NB4 (cell line): Measurements from ENCODE around the gene IL1R2.
A peak's percentile ranks its signal among the peaks of the same experiment; 100 is the strongest.

Source experiments
- DNase-seq: peaks from one replicate; pipeline ENCODE4 v3.0.0; 2010; ENCODE audit warnings: low read depth
- H3K4me3 ChIP-seq: one replicate; pipeline ENCODE4 v1.5.1; 2011; ENCODE audit warnings: mild to moderate bottlenecking, low read depth, low read length, moderate library complexity
- CTCF ChIP-seq: IDR thresholded peaks from one replicate; pipeline ENCODE4 v1.5.1; 2012; ENCODE audit warnings: low read depth, low read length
- MYC ChIP-seq: IDR thresholded peaks from 2 replicates; pipeline ENCODE4 v1.6.1; 2011; ENCODE audit warnings: low read depth, low read length
- POLR2A ChIP-seq: IDR thresholded peaks from 2 replicates; pipeline ENCODE4 v1.6.1; 2011; ENCODE audit warnings: mild to moderate bottlenecking; ENCODE audit not compliant: insufficient read length; ENCODE audit errors: extremely low read depth
- TF ChIP-seq, protein P1 (sequence below): IDR thresholded peaks from 2 replicates; pipeline ENCODE4 v1.6.1; 2011; ENCODE audit warnings: low read depth, low read length

Gene IL1R2

GRCh38 chr2:102058293-102058833 lies 66.6 kb downstream of the IL1R2 start:
- H3K4me3 ChIP-seq: no peak overlapping the region
- TF ChIP-seq MYC (no peak), POLR2A (no peak), CTCF (no peak)
- TF ChIP-seq, protein P1, sequence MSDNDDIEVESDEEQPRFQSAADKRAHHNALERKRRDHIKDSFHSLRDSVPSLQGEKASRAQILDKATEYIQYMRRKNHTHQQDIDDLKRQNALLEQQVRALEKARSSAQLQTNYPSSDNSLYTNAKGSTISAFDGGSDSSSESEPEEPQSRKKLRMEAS: no peak
- DNase-seq: no peak

- H3K4me3 ChIP-seq: no peak overlapping the region
- TF ChIP-seq CTCF (no peak), MYC (no peak), POLR2A (no peak)
- TF ChIP-seq, protein P1: no peak
- DNase-seq: no peak
Observed at GRCh38 chr2:102059151-102059550, 67.4 kb downstream of the IL1R2 start.

GRCh38 chr2:102060047-102060446 lies 68.3 kb downstream of the IL1R2 start:
- no peak overlapping the region for H3K4me3 ChIP-seq
- no peak for DNase-seq
- TF ChIP-seq, protein P1: no peak
- TF ChIP-seq CTCF (no peak), POLR2A (no peak)

DNA sequence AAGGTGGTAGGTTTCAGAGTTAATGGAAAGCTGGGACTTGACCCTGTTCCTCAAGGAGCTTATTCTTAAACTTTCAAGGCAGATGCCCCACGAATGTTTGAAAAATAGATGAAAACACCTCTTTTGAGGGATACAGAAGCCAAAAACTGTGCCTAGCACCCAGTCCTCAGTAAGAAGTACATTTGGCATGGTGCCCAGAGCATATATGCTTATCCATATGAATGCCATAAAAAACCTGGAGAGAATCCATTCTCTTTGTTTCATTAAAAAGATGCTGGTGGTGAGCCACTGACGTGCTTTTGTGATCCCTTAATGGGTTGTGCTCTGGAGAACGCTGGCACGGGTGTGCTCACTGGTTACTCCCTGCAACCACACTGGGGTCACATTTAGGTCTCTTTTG lies 69.0 kb downstream of the IL1R2 start:
- TF ChIP-seq, protein P1: no peak
- TF ChIP-seq POLR2A (no peak), CTCF (no peak), MYC (no peak)

GRCh38 chr2:102061286-102061699 lies 69.5 kb downstream of the IL1R2 start:
- H3K4me3 ChIP-seq: no peak overlapping the region
- DNase-seq: no peak
- TF ChIP-seq MYC: no peak
- no peak for TF ChIP-seq CTCF
- TF ChIP-seq POLR2A: no peak
- TF ChIP-seq, protein P1: no peak

More for the DNA sequence above, 69.0 kb downstream of the IL1R2 start:
- H3K4me3 ChIP-seq: no peak overlapping the region
- DNase-seq: no peak

GRCh38 chr2:102061962-102062795 lies 70.4 kb downstream of the IL1R2 start:
- peak; percentile 30 for DNase-seq
- H3K4me3 ChIP-seq: no peak overlapping the region
- TF ChIP-seq CTCF (no peak), MYC (no peak), POLR2A (no peak)
- TF ChIP-seq, protein P1: no peak
